Neural progenitor cell (in vitro differentiated cells): ENCODE results near the gene TMC4. TPM values are rescaled to one million over a fixed set of nuclear protein-coding genes. Genes with fewer than 3 reads are reported as not detected.

Experiments
- DNase-seq: peaks from one replicate; pipeline ENCODE4 v3.0.0-alpha.2; 2016; ENCODE audit warnings: low spot score
- H2AFZ ChIP-seq: fragments of 200-600 bp; sonication (generic); replicated peaks from 2 replicates; pipeline ENCODE4 v1.6.1; 2016; ENCODE audit warnings: antibody characterized with exemption
- H3F3A ChIP-seq: fragments of 200-600 bp; sonication (generic); 2 replicates; pipeline ENCODE4 v1.6.1; 2016; ENCODE audit warnings: antibody characterized with exemption, low read depth
- H3K27ac ChIP-seq: fragments of 200-600 bp; sonication (generic); 2 replicates; pipeline ENCODE4 v1.5.1; 2016; ENCODE audit warnings: mild to moderate bottlenecking
- H3K27me3 ChIP-seq: fragments of 200-600 bp; sonication (generic); 2 replicates; pipeline ENCODE4 v1.6.1; 2016; ENCODE audit warnings: mild to moderate bottlenecking, moderate library complexity
- H3K36me3 ChIP-seq: fragments of 200-600 bp; sonication (generic); 2 replicates; pipeline ENCODE4 v1.5.1; 2016
- H3K4me1 ChIP-seq: fragments of 200-600 bp; sonication (generic); 2 replicates; pipeline ENCODE4 v1.6.1; 2016; ENCODE audit warnings: mixed run types
- H3K4me2 ChIP-seq: fragments of 200-600 bp; sonication (generic); 2 replicates; pipeline ENCODE4 v1.6.1; 2016
- H3K4me3 ChIP-seq: fragments of 200-600 bp; sonication (generic); 2 replicates; pipeline ENCODE4 v1.5.1; 2016
- H3K79me2 ChIP-seq: fragments of 200-600 bp; sonication (generic); 2 replicates; pipeline ENCODE4 v1.6.1; 2016; ENCODE audit warnings: low read depth
- H3K9ac ChIP-seq: fragments of 200-600 bp; sonication (generic); 2 replicates; pipeline ENCODE4 v1.6.1; 2016
- H3K9me3 ChIP-seq: fragments of 200-600 bp; sonication (generic); 2 replicates; pipeline ENCODE4 v1.5.1; 2016; ENCODE audit warnings: low read depth
- H4K20me1 ChIP-seq: fragments of 200-600 bp; sonication (generic); 2 replicates; pipeline ENCODE4 v1.6.1; 2016; ENCODE audit warnings: low read depth
- H3K27ac Mint-ChIP-seq: 3 replicates; pipeline ENCODE4 v1.8.0; 2021; ENCODE audit warnings: mixed read lengths
- H3K27me3 Mint-ChIP-seq: 2 replicates; pipeline ENCODE4 v1.8.0; 2022; ENCODE audit warnings: low read depth, mild to moderate bottlenecking, inconsistent platforms, moderate library complexity, mixed read lengths; ENCODE audit not compliant: insufficient read depth
- H3K36me3 Mint-ChIP-seq: 3 replicates; pipeline ENCODE4 v1.8.0; 2021; ENCODE audit warnings: mixed read lengths
- H3K4me1 Mint-ChIP-seq: 3 replicates; pipeline ENCODE4 v1.8.0; 2021; ENCODE audit warnings: mixed read lengths
- H3K4me3 Mint-ChIP-seq: 3 replicates; pipeline ENCODE4 v1.8.0; 2021; ENCODE audit warnings: mild to moderate bottlenecking, moderate library complexity, mixed read lengths
- H3K9me3 Mint-ChIP-seq: 3 replicates; pipeline ENCODE4 v1.8.0; 2020; ENCODE audit warnings: mixed read lengths
- CTCF ChIP-seq: fragments of 200-600 bp; sonication (generic); IDR thresholded peaks from 2 replicates; pipeline ENCODE4 v1.5.1; 2017; ENCODE audit warnings: antibody characterized with exemption, mild to moderate bottlenecking
- EZH2 ChIP-seq: fragments of 200-600 bp; sonication (generic); IDR thresholded peaks from 2 replicates; pipeline ENCODE4 v1.6.1; 2017; ENCODE audit warnings: antibody characterized with exemption, mild to moderate bottlenecking, moderate library complexity
- EZH2phosphoT487 ChIP-seq: fragments of 200-600 bp; sonication (generic); IDR thresholded peaks from 2 replicates; pipeline ENCODE4 v1.6.1; 2017; ENCODE audit warnings: antibody characterized with exemption
- total RNA-seq: library from RNA; depleted of rRNA; stranded (reverse); fragments of >200 nt; gene quantifications from 2 replicates; pipeline ENCODE4 v1.2.3, GENCODE V29; 2015; ENCODE audit warnings: low replicate concordance

The TMC4 gene
- total RNA-seq, 1 donor from 2014 or later = not detected

- Mint-ChIP-seq H3K27ac (no peak overlapping the region), H3K36me3 (peaks cover 37% of the 10 kb centered on the region)
- H3K36me3 ChIP-seq = no peaks in the 10 kb centered on the region
Measured at GRCh38 chr19:54152267-54152666, 20.7 kb downstream of the TMC4 start.

GRCh38 chr19:54151362-54152035, 21.5 kb downstream of the TMC4 start:
- H3K27me3 Mint-ChIP-seq = peaks cover 4% of the 10 kb centered on the region
- H3F3A ChIP-seq = peaks cover 25% of the 10 kb centered on the region
- H4K20me1 ChIP-seq = peaks cover 37% of the 10 kb centered on the region

More at GRCh38 chr19:54152267-54152666, 20.7 kb downstream of the TMC4 start:
- no peak overlapping the region for H3K4me3 Mint-ChIP-seq
- no peaks in the 10 kb centered on the region for H3K79me2 ChIP-seq
- no peak for DNase-seq
- H3K4me1 ChIP-seq = no peaks in the 10 kb centered on the region
- H3K9me3 Mint-ChIP-seq = no peaks in the 10 kb centered on the region
- H3F3A ChIP-seq = peaks cover 30% of the 10 kb centered on the region
- no peaks in the 10 kb centered on the region for H3K9me3 ChIP-seq
- H3K27ac ChIP-seq = no peak overlapping the region
- TF ChIP-seq EZH2 (no peak), CTCF (no peak)
- H3K4me2 ChIP-seq = no peak overlapping the region
- H4K20me1 ChIP-seq = peaks cover 33% of the 10 kb centered on the region
- H2AFZ ChIP-seq = no peak overlapping the region
- H3K27me3 Mint-ChIP-seq = peaks cover 4% of the 10 kb centered on the region
- no peaks in the 10 kb centered on the region for H3K27me3 ChIP-seq
- no peak overlapping the region for H3K9ac ChIP-seq
- peaks cover 2% of the 10 kb centered on the region for H3K4me1 Mint-ChIP-seq
- no peak overlapping the region for H3K4me3 ChIP-seq

GRCh38 chr19:54149021-54149812, 23.7 kb downstream of the TMC4 start:
- H3K27me3 Mint-ChIP-seq = peaks cover 6% of the 10 kb centered on the region
- TF ChIP-seq CTCF (no peak), EZH2phosphoT487 (no peak), EZH2 (no peak)
- Histone ChIP-seq H3K9me3 (no peaks in the 10 kb centered on the region), H3K4me3 (no peak overlapping the region), H3K36me3 (no peaks in the 10 kb centered on the region), H3K4me1 (no peaks in the 10 kb centered on the region), H3K27me3 (no peaks in the 10 kb centered on the region), H3F3A (peaks cover 13% of the 10 kb centered on the region), H2AFZ (no peak overlapping the region), H3K27ac (no peak overlapping the region), H3K9ac (no peak overlapping the region), H3K79me2 (no peaks in the 10 kb centered on the region), H4K20me1 (peaks cover 27% of the 10 kb centered on the region), H3K4me2 (no peak overlapping the region)
- peaks cover 2% of the 10 kb centered on the region for H3K4me1 Mint-ChIP-seq
- peaks cover 47% of the 10 kb centered on the region for H3K36me3 Mint-ChIP-seq
- DNase-seq = no peak
- H3K4me3 Mint-ChIP-seq = no peak overlapping the region
- no peak overlapping the region for H3K27ac Mint-ChIP-seq
- H3K9me3 Mint-ChIP-seq = no peaks in the 10 kb centered on the region

More at GRCh38 chr19:54151362-54152035, 21.5 kb downstream of the TMC4 start:
- Mint-ChIP-seq H3K9me3 (no peaks in the 10 kb centered on the region), H3K4me3 (peak overlapping the region; percentile 13), H3K36me3 (peaks cover 41% of the 10 kb centered on the region), H3K4me1 (peaks cover 2% of the 10 kb centered on the region), H3K27ac (peak overlapping the region; percentile 74)
- Histone ChIP-seq H3K4me1 (no peaks in the 10 kb centered on the region), H2AFZ (no peak overlapping the region), H3K36me3 (no peaks in the 10 kb centered on the region), H3K9me3 (no peaks in the 10 kb centered on the region), H3K27ac (no peak overlapping the region), H3K27me3 (no peaks in the 10 kb centered on the region), H3K4me2 (no peak overlapping the region), H3K79me2 (no peaks in the 10 kb centered on the region), H3K9ac (no peak overlapping the region), H3K4me3 (no peak overlapping the region)
- no peak for DNase-seq
- TF ChIP-seq EZH2phosphoT487 (no peak), EZH2 (no peak), CTCF (no peak)
